ENCODE measurements around the gene PLAC1. TPM values are rescaled to one million over a fixed set of nuclear protein-coding genes. Genes with fewer than 3 reads are reported as not detected.

The PLAC1 gene
- total and polyA plus RNA-seq, 4 donors: 0.31 to 0.63 (median 0.47) TPM; not detected in 1

DNA sequence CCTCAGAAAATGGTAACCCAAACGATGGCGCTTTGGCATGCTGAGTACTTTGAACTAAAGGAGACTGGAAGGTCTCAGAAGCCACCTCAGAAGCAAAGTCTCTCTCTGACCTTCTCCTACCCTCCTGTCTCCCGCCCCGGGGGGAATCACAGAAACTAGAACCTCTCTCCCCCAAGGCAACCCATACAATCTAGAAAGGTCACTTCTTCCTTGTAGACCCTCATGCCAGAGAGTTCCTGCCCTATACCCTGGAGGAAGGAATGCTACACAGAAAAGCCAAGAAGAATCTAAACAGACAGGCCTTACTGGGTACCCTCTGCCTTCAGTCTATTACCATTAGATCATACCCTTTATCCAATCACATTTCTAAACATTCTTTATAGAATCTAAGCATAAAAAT lies 8.5 kb downstream of the PLAC1 start:
- peaks cover 0 to 3% (median 0%) of the 10 kb centered on the region in 5 donors for H3K4me1 ChIP-seq (ENCODE audit: control insufficient read depth in 5 of 5, insufficient read depth in 5 of 5, low read length in 5 of 5)
- no peak overlapping the region for H3K27ac ChIP-seq (ENCODE audit: low read depth in 1 of 2, low read length in 1 of 2)
- H3K27me3 ChIP-seq (ENCODE audit: control insufficient read depth in 3 of 3, insufficient read depth in 3 of 3, low read length in 2 of 3): peaks cover 0 to 19% (median 3%) of the 10 kb centered on the region in 3 donors
- no peak overlapping the region for H3K9ac ChIP-seq (ENCODE audit: insufficient read depth in 1 of 2, low read length in 2 of 2)
- H3K36me3 ChIP-seq (ENCODE audit: control insufficient read depth in 4 of 4, insufficient read depth in 4 of 4, low read length in 4 of 4): no peaks in the 10 kb centered on the region
- WGBS, 2 donors: 88 to 95% methylated on average over 4 of the region's 4 CpGs
- H3K9me3 ChIP-seq (ENCODE audit: control insufficient read depth in 4 of 4, insufficient read depth in 3 of 4, low read length in 3 of 4): no peaks in the 10 kb centered on the region
- no peak overlapping the region for H3K4me3 ChIP-seq
- DNase-seq (no peak), ATAC-seq (ENCODE audit: insufficient read depth, low FRiP score) (no peak)
- TF ChIP-seq, protein P1, sequence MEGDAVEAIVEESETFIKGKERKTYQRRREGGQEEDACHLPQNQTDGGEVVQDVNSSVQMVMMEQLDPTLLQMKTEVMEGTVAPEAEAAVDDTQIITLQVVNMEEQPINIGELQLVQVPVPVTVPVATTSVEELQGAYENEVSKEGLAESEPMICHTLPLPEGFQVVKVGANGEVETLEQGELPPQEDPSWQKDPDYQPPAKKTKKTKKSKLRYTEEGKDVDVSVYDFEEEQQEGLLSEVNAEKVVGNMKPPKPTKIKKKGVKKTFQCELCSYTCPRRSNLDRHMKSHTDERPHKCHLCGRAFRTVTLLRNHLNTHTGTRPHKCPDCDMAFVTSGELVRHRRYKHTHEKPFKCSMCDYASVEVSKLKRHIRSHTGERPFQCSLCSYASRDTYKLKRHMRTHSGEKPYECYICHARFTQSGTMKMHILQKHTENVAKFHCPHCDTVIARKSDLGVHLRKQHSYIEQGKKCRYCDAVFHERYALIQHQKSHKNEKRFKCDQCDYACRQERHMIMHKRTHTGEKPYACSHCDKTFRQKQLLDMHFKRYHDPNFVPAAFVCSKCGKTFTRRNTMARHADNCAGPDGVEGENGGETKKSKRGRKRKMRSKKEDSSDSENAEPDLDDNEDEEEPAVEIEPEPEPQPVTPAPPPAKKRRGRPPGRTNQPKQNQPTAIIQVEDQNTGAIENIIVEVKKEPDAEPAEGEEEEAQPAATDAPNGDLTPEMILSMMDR (IDR thresholded peaks at IDR 0.05; ENCODE audit: control extremely low read depth, extremely low read depth): no peak

- ATAC-seq (ENCODE audit: insufficient read depth, low FRiP score) (no peak), DNase-seq (no peak)
- peaks cover 0 to 2% (median 0%) of the 10 kb centered on the region in 5 donors for H3K4me1 ChIP-seq (ENCODE audit: control insufficient read depth in 5 of 5, insufficient read depth in 5 of 5, low read length in 5 of 5)
- H3K36me3 ChIP-seq (ENCODE audit: control insufficient read depth in 4 of 4, insufficient read depth in 4 of 4, low read length in 4 of 4): no peaks in the 10 kb centered on the region
- H3K4me3 ChIP-seq: no peak overlapping the region
- no peak overlapping the region for H3K27ac ChIP-seq (ENCODE audit: low read depth in 1 of 2, low read length in 1 of 2)
- H3K27me3 ChIP-seq (ENCODE audit: control insufficient read depth in 3 of 3, insufficient read depth in 3 of 3, low read length in 2 of 3): peaks cover 0 to 19% (median 4%) of the 10 kb centered on the region in 3 donors
- TF ChIP-seq, protein P1 (IDR thresholded peaks at IDR 0.05; ENCODE audit: control extremely low read depth, extremely low read depth): no peak
- no peak overlapping the region for H3K9ac ChIP-seq (ENCODE audit: insufficient read depth in 1 of 2, low read length in 2 of 2)
- H3K9me3 ChIP-seq (ENCODE audit: control insufficient read depth in 4 of 4, insufficient read depth in 3 of 4, low read length in 3 of 4): no peaks in the 10 kb centered on the region
- WGBS, 2 donors: 76 to 97% methylated on average over 2 of the region's 2 CpGs
Observed at GRCh38 chrX:134647477-134647877, 10.8 kb downstream of the PLAC1 start.

GRCh38 chrX:134646691-134647090 lies 11.6 kb downstream of the PLAC1 start:
- Histone ChIP-seq H3K4me1 (ENCODE audit: control insufficient read depth in 5 of 5, insufficient read depth in 5 of 5, low read length in 5 of 5) (no peaks in the 10 kb centered on the region), H3K9ac (ENCODE audit: insufficient read depth in 1 of 2, low read length in 2 of 2) (no peak overlapping the region), H3K4me3 (no peak overlapping the region), H3K27me3 (ENCODE audit: control insufficient read depth in 3 of 3, insufficient read depth in 3 of 3, low read length in 2 of 3) (peaks cover 2 to 22% (median 4%) of the 10 kb centered on the region in 3 donors), H3K36me3 (ENCODE audit: control insufficient read depth in 4 of 4, insufficient read depth in 4 of 4, low read length in 4 of 4) (no peaks in the 10 kb centered on the region), H3K9me3 (ENCODE audit: control insufficient read depth in 4 of 4, insufficient read depth in 3 of 4, low read length in 3 of 4) (no peaks in the 10 kb centered on the region), H3K27ac (ENCODE audit: low read depth in 1 of 2, low read length in 1 of 2) (no peak overlapping the region)
- WGBS, 2 donors: 81 to 83% methylated on average over 4 of the region's 4 CpGs
- DNase-seq (no peak), ATAC-seq (ENCODE audit: insufficient read depth, low FRiP score) (no peak)
- TF ChIP-seq, protein P1 (IDR thresholded peaks at IDR 0.05; ENCODE audit: control extremely low read depth, extremely low read depth): no peak

DNA sequence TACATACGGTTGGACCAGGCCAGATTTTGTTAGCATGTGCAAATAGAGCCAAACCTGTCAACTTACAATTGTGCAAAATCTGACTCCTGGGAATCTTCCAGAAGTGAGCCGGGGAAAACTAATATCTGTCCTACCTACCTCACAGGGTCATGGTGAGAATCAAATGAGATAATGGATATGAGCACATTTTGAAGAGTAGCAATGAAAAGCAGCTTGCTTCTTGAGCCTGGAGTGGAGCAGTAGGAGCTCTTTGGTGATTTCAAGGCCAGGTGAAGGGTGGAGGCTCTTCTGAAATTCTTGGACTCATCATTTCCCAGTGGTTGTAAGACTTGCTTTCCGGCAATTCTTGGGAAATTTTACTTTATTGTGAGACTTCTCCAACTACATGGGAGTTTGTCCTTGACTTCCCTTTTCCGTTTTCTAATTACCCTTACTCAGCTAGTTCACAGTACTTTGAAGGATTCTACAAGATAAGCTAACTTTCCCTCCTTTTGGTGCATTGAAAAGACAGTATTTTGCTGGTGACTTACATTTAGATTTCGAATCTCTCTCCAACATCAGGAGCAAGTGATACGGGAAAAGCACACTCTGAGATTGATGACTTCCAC lies 12.2 kb downstream of the PLAC1 start:
- peaks cover 4 to 22% (median 6%) of the 10 kb centered on the region in 3 donors for H3K27me3 ChIP-seq (ENCODE audit: control insufficient read depth in 3 of 3, insufficient read depth in 3 of 3, low read length in 2 of 3)
- H3K4me1 ChIP-seq (ENCODE audit: control insufficient read depth in 5 of 5, insufficient read depth in 5 of 5, low read length in 5 of 5): no peaks in the 10 kb centered on the region
- no peak overlapping the region for H3K27ac ChIP-seq (ENCODE audit: low read depth in 1 of 2, low read length in 1 of 2)
- no peaks in the 10 kb centered on the region for H3K9me3 ChIP-seq (ENCODE audit: control insufficient read depth in 4 of 4, insufficient read depth in 3 of 4, low read length in 3 of 4)
- DNase-seq: no peak
- no peaks in the 10 kb centered on the region for H3K36me3 ChIP-seq (ENCODE audit: control insufficient read depth in 4 of 4, insufficient read depth in 4 of 4, low read length in 4 of 4)
- 75 to 83% methylated on average over 6 of the region's 6 CpGs for WGBS, 2 donors
- TF ChIP-seq, protein P1 (IDR thresholded peaks at IDR 0.05; ENCODE audit: control extremely low read depth, extremely low read depth): no peak
- no peak overlapping the region for H3K9ac ChIP-seq (ENCODE audit: insufficient read depth in 1 of 2, low read length in 2 of 2)
- ATAC-seq (ENCODE audit: insufficient read depth, low FRiP score): no peak
- H3K4me3 ChIP-seq: no peak overlapping the region
